HCT116 (cell line): Measurements from ENCODE around the gene MAP4K2. TPM values are rescaled to one million over a fixed set of nuclear protein-coding genes. Genes with fewer than 3 reads are reported as not detected.
A peak's percentile ranks its signal among the peaks of the same experiment; 100 is the strongest.

Experiments
- ATAC-seq: fragments of 200-7000 bp; cut with Tn5 transposase; 2 replicates; pipeline ENCODE4 v1.9.1; 2020; ENCODE audit warnings: mild to moderate bottlenecking, moderate library complexity
- BruUV-seq: library from RNA; stranded (reverse); fragments of 400-500 nt; replicated peaks from 2 replicates; lab custom pipeline; 2021; lab: Mats Ljungman, UMichigan
- CTCF ChIA-PET: fragments of 300-600 bp; sonication (Branson Sonifier 250); formaldehyde crosslinking; loops from one replicate; lab custom pipeline; 2021; ENCODE audit warnings: antibody characterized with exemption; lab: Charles Lee
- POLR2A ChIA-PET: fragments of 300-600, 350-600 bp; sonication (Branson Sonifier 250); formaldehyde crosslinking; loops from one replicate; lab custom pipeline; 2021; ENCODE audit warnings: antibody characterized with exemption; lab: Charles Lee
- RAD21 ChIA-PET, 2 experiments: fragments of 300-600 bp; sonication (Branson Sonifier 250); formaldehyde crosslinking; loops; one replicate each; lab custom pipeline; 2023; ENCODE audit warnings: low total read pairs in 2 of 2; ENCODE audit not compliant: uncharacterized antibody in 2 of 2, unreplicated experiment in 2 of 2, low non-redundant PET in 1 of 2; lab: Charles Lee
- DNase-seq: peaks from one replicate; pipeline ENCODE4 v3.0.0-alpha.2; 2010; ENCODE audit warnings: low read depth, low spot score
- H2AFZ ChIP-seq: fragments of 200-600 bp; shearing (Covaris generic), sonication (generic); 2 replicates; pipeline ENCODE4 v1.6.1; 2017; ENCODE audit warnings: low read depth, mixed run types, mixed read lengths, antibody characterized with exemption, low read length; ENCODE audit not compliant: poor library complexity, severe bottlenecking
- H3K27ac ChIP-seq: 2 replicates; pipeline ENCODE4 v1.5.1; 2012; ENCODE audit warnings: low read depth, low read length
- H3K27me3 ChIP-seq: fragments of 200-600 bp; sonication (generic); 2 replicates; pipeline ENCODE4 v1.6.1; 2016; ENCODE audit warnings: mixed run types, low read length, mixed read lengths; ENCODE audit not compliant: insufficient read depth
- H3K36me3 ChIP-seq, 2 experiments: fragments of 200-500 bp in 1 of 2; fragments of 200-600 bp in 1 of 2; sonication (Bioruptor generic) in 1 of 2; sonication (generic) in 1 of 2; 2 replicates each; pipeline versions ENCODE4 v1.5.1 to v1.6.1; 2014 to 2016; ENCODE audit warnings: low read length in 2 of 2, inconsistent platforms in 1 of 2, mixed read lengths in 1 of 2, mixed run types in 1 of 2; ENCODE audit not compliant: insufficient read depth in 2 of 2, control insufficient read depth in 1 of 2
- H3K4me1 ChIP-seq, 2 experiments: fragments of 200-600 bp in 1 of 2; sonication (generic) in 1 of 2; 2 replicates each; pipeline versions ENCODE4 v1.5.1 to v1.6.1; 2012 to 2017; ENCODE audit warnings: low read length in 2 of 2, inconsistent platforms in 1 of 2, mild to moderate bottlenecking in 1 of 2, mixed read lengths in 1 of 2, mixed run types in 1 of 2, moderate library complexity in 1 of 2; ENCODE audit not compliant: insufficient read depth in 2 of 2, control insufficient read depth in 1 of 2
- H3K4me2 ChIP-seq: fragments of 200-600 bp; sonication (generic); 2 replicates; pipeline ENCODE4 v1.6.1; 2017; ENCODE audit warnings: mixed run types, low read length, mixed read lengths
- H3K4me3 ChIP-seq, 2 experiments: fragments of 200-600 bp in 1 of 2; sonication (generic) in 1 of 2; replicated peaks in 1 of 2; 2 replicates each; pipeline ENCODE4 v1.5.1; 2011 to 2016; ENCODE audit warnings: low read length in 2 of 2, control low read depth in 1 of 2, low read depth in 1 of 2, mild to moderate bottlenecking in 1 of 2, mixed read lengths in 1 of 2, mixed run types in 1 of 2
- H3K79me2 ChIP-seq: fragments of 200-600 bp; sonication (generic); 2 replicates; pipeline ENCODE4 v1.6.1; 2017; ENCODE audit warnings: mild to moderate bottlenecking, mixed run types, low read length, moderate library complexity, mixed read lengths; ENCODE audit not compliant: insufficient read depth
- H3K9ac ChIP-seq: fragments of 200-600 bp; sonication (generic); 2 replicates; pipeline ENCODE4 v1.6.1; 2016; ENCODE audit warnings: low read length, mixed read lengths
- H3K9me2 ChIP-seq: fragments of 200-600 bp; sonication (generic), shearing (Covaris generic); 2 replicates; pipeline ENCODE4 v1.6.1; 2017; ENCODE audit warnings: mixed run types, mild to moderate bottlenecking, moderate library complexity; ENCODE audit not compliant: insufficient read depth
- H3K9me3 ChIP-seq, 2 experiments: fragments of 200-500 bp in 1 of 2; fragments of 200-600 bp in 1 of 2; sonication (Bioruptor generic) in 1 of 2; sonication (generic) in 1 of 2; 2 replicates each; pipeline ENCODE4 v1.6.1; 2014 to 2017; ENCODE audit warnings: low read length in 2 of 2, mixed read lengths in 2 of 2, inconsistent platforms in 1 of 2, low read depth in 1 of 2, mild to moderate bottlenecking in 1 of 2, mixed run types in 1 of 2, moderate library complexity in 1 of 2; ENCODE audit not compliant: control insufficient read depth in 1 of 2, insufficient read depth in 1 of 2
- H4K20me1 ChIP-seq: fragments of 200-600 bp; sonication (generic), shearing (Covaris generic); 2 replicates; pipeline ENCODE4 v1.6.1; 2017; ENCODE audit warnings: mixed run types, mild to moderate bottlenecking, moderate library complexity; ENCODE audit not compliant: insufficient read depth
- CTCF ChIP-seq, 3 experiments: fragments of 200-600 bp in 1 of 3; sonication (generic) in 1 of 3; IDR thresholded peaks in 2 of 3; conservative IDR thresholded peaks in 1 of 3; 2 replicates each; pipeline ENCODE4 v1.5.1; 2012 to 2017; ENCODE audit warnings: low read depth in 2 of 3, low read length in 2 of 3, antibody characterized with exemption in 1 of 3, borderline replicate concordance in 1 of 3, control low read depth in 1 of 3, mild to moderate bottlenecking in 1 of 3, mixed read lengths in 1 of 3, mixed run types in 1 of 3, moderate library complexity in 1 of 3; ENCODE audit not compliant: insufficient read depth in 1 of 3
- ELF1 ChIP-seq: IDR thresholded peaks from 2 replicates; pipeline ENCODE4 v1.6.1; 2012; ENCODE audit warnings: low read depth, borderline replicate concordance
- POLR2A ChIP-seq: IDR thresholded peaks from 2 replicates; pipeline ENCODE4 v1.7.0; 2011; ENCODE audit warnings: borderline replicate concordance; ENCODE audit not compliant: insufficient read depth, insufficient read length; ENCODE audit errors: extremely low read depth
- POLR2AphosphoS5 ChIP-seq: IDR thresholded peaks from 2 replicates; pipeline ENCODE4 v1.6.1; 2011; ENCODE audit warnings: mild to moderate bottlenecking, low read depth, low read length, moderate library complexity
- RAD21 ChIP-seq: IDR thresholded peaks from 2 replicates; pipeline ENCODE4 v1.6.1; 2012; ENCODE audit warnings: low read depth, mild to moderate bottlenecking
- YY1 ChIP-seq: IDR thresholded peaks from 2 replicates; pipeline ENCODE4 v1.6.1; 2011; ENCODE audit warnings: low read length, low read depth, moderate library complexity, mild to moderate bottlenecking; ENCODE audit not compliant: insufficient replicate concordance; ENCODE audit errors: extremely low read depth
- intact Hi-C: fragments of 100-400 bp; cut with micrococcal nuclease; formaldehyde crosslinking; loops from 2 replicates; pipeline ENCODE4 v1.10.0; 2022
- total RNA-seq: library from RNA; stranded (reverse); gene quantifications from one replicate; pipeline ENCODE4 v1.2.1, GENCODE V29; 2021; ENCODE audit not compliant: unreplicated experiment

MAP4K2 gene
- total RNA-seq, 1 experiment from 2014 or later = 44.2 TPM

- ATAC-seq = peak; percentile 77
- TF ChIP-seq RAD21 = peak; percentile 57
- peak; percentile 7 for TF ChIP-seq POLR2A
- TF ChIP-seq POLR2AphosphoS5 = peak; percentile 47; the same call in 1 of the 2 replicates
- TF ChIP-seq CTCF (IDR thresholded peaks at IDR 0.05 in 2 of 3, conservative IDR thresholded peaks at IDR 0.05 in 1 of 3; ENCODE audit: borderline replicate concordance in 1 of 3, insufficient read depth in 1 of 3, low read depth in 2 of 3, low read length in 2 of 3) = peak; percentile 48 to 89 (median 67); a peak in 5 of 6 replicates
- no peak for TF ChIP-seq YY1
- no peak for TF ChIP-seq ELF1
- Histone ChIP-seq H2AFZ (peak overlapping the region; percentile 97), H3K4me2 (peak overlapping the region; percentile 99), H4K20me1 (no peaks in the 10 kb centered on the region), H3K27me3 (no peaks in the 10 kb centered on the region), H3K79me2 (no peaks in the 10 kb centered on the region), H3K27ac (peak overlapping the region; percentile 44; the same call in 1 of the 2 replicates), H3K9me2 (no peaks in the 10 kb centered on the region), H3K9me3 (no peaks in the 10 kb centered on the region), H3K36me3 (no peaks in the 10 kb centered on the region), H3K4me1 (peaks cover 7 to 26% of the 10 kb centered on the region in 2 experiments; a peak in 3 of 4 replicates), H3K4me3 (peak overlapping the region; percentile 63 to 83), H3K9ac (peak overlapping the region; percentile 70)
- RAD21 ChIA-PET = interaction anchor here in 1 of 2 experiments (0.6 kb wide), 1 partner anchor 19 kb away, joined by 3 read pairs; no protein-coding TSS in a partner anchor
- POLR2A ChIA-PET = no interaction called here
- CTCF ChIA-PET = interaction anchor here (0.8 to 1.5 kb wide), 4 partner anchors 10 to 61 kb away, joined by 3 to 4 read pairs (median 4); no protein-coding TSS in a partner anchor
- BruUV-seq = no TSS peak
- intact Hi-C loops = loop anchor here (5.0 kb wide), 1 partner anchor 191 kb away; no protein-coding TSS in a partner anchor
- no peak for DNase-seq
Measured at GRCh38 chr11:64742889-64743590, 60.0 kb downstream of the MAP4K2 start.
